ENCODE results near the gene ATP6V0A1.
"Not testable (repeated sequence)": the region's sequence is repeated elsewhere in the genome, so short reads cannot be mapped to it uniquely, and the experiment has no call there.

ATP6V0A1 gene

GRCh38 chr17:42543190-42544079 lies 84.8 kb downstream of the ATP6V0A1 start:
- DNase-seq (ENCODE audit: low read depth, low spot score) = no peak
- TF ChIP-seq CTCF (IDR thresholded peaks at IDR 0.05; ENCODE audit: low read depth, low read length) = no peak
- in situ Hi-C loops (cut with HindIII; ENCODE audit: low sequenced_read_pairs) = no loop called here
- no peak overlapping the region for H3K4me3 ChIP-seq (ENCODE audit: low read depth, low read length)

- in situ Hi-C loops (cut with HindIII; ENCODE audit: low sequenced_read_pairs) = no loop called here
- no peak for TF ChIP-seq CTCF (IDR thresholded peaks at IDR 0.05; ENCODE audit: low read depth, low read length)
- DNase-seq (ENCODE audit: low read depth, low spot score) = no peak
- H3K4me3 ChIP-seq (ENCODE audit: low read depth, low read length) = no peak overlapping the region
Measured at GRCh38 chr17:42544874-42545283, 86.2 kb downstream of the ATP6V0A1 start.

GRCh38 chr17:42545755-42546505 lies 87.3 kb downstream of the ATP6V0A1 start:
- DNase-seq (ENCODE audit: low read depth, low spot score); H3K4me3 ChIP-seq (ENCODE audit: low read depth, low read length); in situ Hi-C loops (cut with HindIII; ENCODE audit: low sequenced_read_pairs): not testable (repeated sequence)

- no peak for DNase-seq (ENCODE audit: low read depth, low spot score)
- in situ Hi-C loops (cut with HindIII; ENCODE audit: low sequenced_read_pairs) = no loop called here
- no peak for TF ChIP-seq CTCF (IDR thresholded peaks at IDR 0.05; ENCODE audit: low read depth, low read length)
- no peak overlapping the region for H3K4me3 ChIP-seq (ENCODE audit: low read depth, low read length)
Measured at GRCh38 chr17:42547001-42547461, 88.4 kb downstream of the ATP6V0A1 start.

GRCh38 chr17:42547698-42548069 lies 89.0 kb downstream of the ATP6V0A1 start:
- no peak for DNase-seq (ENCODE audit: low read depth, low spot score)
- in situ Hi-C loops (cut with HindIII; ENCODE audit: low sequenced_read_pairs) = no loop called here
- no peak for TF ChIP-seq CTCF (IDR thresholded peaks at IDR 0.05; ENCODE audit: low read depth, low read length)
- H3K4me3 ChIP-seq (ENCODE audit: low read depth, low read length) = no peak overlapping the region

GRCh38 chr17:42548070-42548837 lies 89.6 kb downstream of the ATP6V0A1 start:
- in situ Hi-C loops (cut with HindIII; ENCODE audit: low sequenced_read_pairs) = no loop called here
- peak overlapping the region; percentile 31 for H3K4me3 ChIP-seq (ENCODE audit: low read depth, low read length)
- peak; percentile 47 for DNase-seq (ENCODE audit: low read depth, low spot score)
- peak; percentile 62 for TF ChIP-seq CTCF (IDR thresholded peaks at IDR 0.05; ENCODE audit: low read depth, low read length)

All from astrocyte of the spinal cord (primary cell).